CD4-positive, alpha-beta T cell (primary cell): Measurements from ENCODE around the gene NLGN1. TPM values are rescaled to one million over a fixed set of nuclear protein-coding genes. Genes with fewer than 3 reads are reported as not detected.

ENCODE experiments used
- ATAC-seq: fragments of 200-7000 bp; cut with Tn5 transposase; one replicate; pipeline ENCODE4 v1.10.0; 2022; ENCODE audit warnings: mild to moderate bottlenecking; ENCODE audit not compliant: poor library complexity
- CTCF ChIA-PET: fragments of 350-600 bp; sonication (Branson Sonifier 250); formaldehyde crosslinking; loops from one replicate; lab custom pipeline; 2021; ENCODE audit warnings: antibody characterized with exemption, inconsistent platforms; lab: Charles Lee
- POLR2A ChIA-PET: fragments of 350-600 bp; sonication (Branson Sonifier 250); formaldehyde crosslinking; loops from one replicate; lab custom pipeline; 2021; ENCODE audit warnings: antibody characterized with exemption, inconsistent platforms; lab: Charles Lee
- DNase-seq, 14 experiments: peaks; one replicate each; pipeline ENCODE4 v3.0.0-alpha.2; 2013 to 2020; ENCODE audit warnings: mixed read lengths in 2 of 14
- H3K27ac ChIP-seq, 2 donors: one replicate each; pipeline versions ENCODE4 v1.5.1 to v1.7.0; 2013; ENCODE audit warnings: low read length in 2 of 2, low read depth in 1 of 2, mild to moderate bottlenecking in 1 of 2
- H3K27me3 ChIP-seq, 2 experiments: 1 replicate in 1 of 2; 2 replicates in 1 of 2; pipeline versions ENCODE4 v1.6.1 to v1.7.0; 2013; ENCODE audit warnings: low read length in 2 of 2, control low read depth in 1 of 2, mild to moderate bottlenecking in 1 of 2, moderate library complexity in 1 of 2; ENCODE audit not compliant: insufficient read depth in 2 of 2, control insufficient read depth in 1 of 2
- H3K36me3 ChIP-seq: one replicate; pipeline ENCODE4 v1.6.1; 2013; ENCODE audit warnings: low read length, control low read depth; ENCODE audit not compliant: insufficient read depth
- H3K4me1 ChIP-seq: one replicate; pipeline ENCODE4 v1.6.1; 2013; ENCODE audit warnings: low read length, control low read depth; ENCODE audit not compliant: insufficient read depth
- H3K4me3 ChIP-seq: one replicate; pipeline ENCODE4 v1.5.1; 2013; ENCODE audit warnings: mild to moderate bottlenecking, low read length, moderate library complexity
- H3K9me3 ChIP-seq, 2 experiments: 1 replicate in 1 of 2; 2 replicates in 1 of 2; pipeline versions ENCODE4 v1.6.1 to v1.7.0; 2013; ENCODE audit warnings: low read length in 2 of 2, mild to moderate bottlenecking in 2 of 2, control low read depth in 1 of 2, moderate library complexity in 1 of 2; ENCODE audit not compliant: control insufficient read depth in 1 of 2, insufficient read depth in 1 of 2
- H3K27ac Mint-ChIP-seq: one replicate; pipeline ENCODE4 v1.8.0; 2020; ENCODE audit warnings: mixed read lengths
- H3K27me3 Mint-ChIP-seq: one replicate; pipeline ENCODE4 v1.8.0; 2021; ENCODE audit warnings: mixed read lengths
- H3K36me3 Mint-ChIP-seq: one replicate; pipeline ENCODE4 v1.8.0; 2021; ENCODE audit warnings: low read depth, mixed read lengths
- H3K4me1 Mint-ChIP-seq: one replicate; pipeline ENCODE4 v1.8.0; 2021; ENCODE audit warnings: low read depth, mixed read lengths
- H3K4me3 Mint-ChIP-seq: one replicate; pipeline ENCODE4 v1.8.0; 2020; ENCODE audit warnings: mild to moderate bottlenecking, mixed read lengths
- H3K9me3 Mint-ChIP-seq: one replicate; pipeline ENCODE4 v1.8.0; 2020; ENCODE audit warnings: mixed read lengths
- CTCF ChIP-seq: fragments of 200-600 bp; IDR thresholded peaks from one replicate; pipeline ENCODE4 v1.8.0; 2022; ENCODE audit warnings: antibody characterized with exemption, mild to moderate bottlenecking
- intact Hi-C, 2 experiments: fragments of 100-400 bp; cut with DNase I in 1 of 2; cut with micrococcal nuclease in 1 of 2; formaldehyde crosslinking; loops; one replicate each; pipeline versions ENCODE4 v1.15.1 to v1.9.0; 2023 to 2025; cut with DNase I, micrococcal nuclease
- total RNA-seq, 174 experiments: library from RNA in 2 of 174; stranded (reverse) in 2 of 174; gene quantifications; one replicate each; pipeline ENCODE4 v1.2.3 and lab custom pipeline; 2021 to 2026

Gene NLGN1
- total RNA-seq, 2 experiments from 2014 or later, result not detected

DNA sequence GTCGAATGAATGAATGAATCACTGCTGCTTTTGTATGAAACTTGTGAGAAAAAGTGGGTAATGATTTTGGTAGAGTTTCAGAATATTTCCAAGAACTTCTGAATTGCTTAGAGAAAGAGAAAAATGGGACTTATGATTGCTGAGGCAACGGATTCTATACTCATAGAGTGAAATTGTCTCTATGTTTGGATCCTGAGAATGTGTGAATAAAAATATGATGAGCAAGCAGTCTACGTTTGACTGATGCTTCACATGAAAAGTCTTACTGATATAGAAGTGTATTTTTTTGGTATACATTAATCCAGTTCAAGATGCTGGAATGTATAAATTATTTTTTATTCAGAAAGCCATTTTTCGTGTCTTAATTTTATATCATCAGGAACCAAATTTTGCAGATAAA, 441.1 kb downstream of the NLGN1 start:
- H3K4me3 Mint-ChIP-seq, result no peak overlapping the region
- ChIA-PET POLR2A (no interaction called here), CTCF (no interaction called here)
- Histone ChIP-seq H3K4me1 (no peaks in the 10 kb centered on the region), H3K27me3 (no peaks in the 10 kb centered on the region), H3K36me3 (no peaks in the 10 kb centered on the region), H3K4me3 (no peak overlapping the region), H3K9me3 (peaks cover 0 to 5% of the 10 kb centered on the region in 2 experiments), H3K27ac (no peak overlapping the region)
- TF ChIP-seq CTCF, result no peak
- H3K27me3 Mint-ChIP-seq, result no peaks in the 10 kb centered on the region
- no peaks in the 10 kb centered on the region for H3K36me3 Mint-ChIP-seq
- ATAC-seq (no peak), DNase-seq (no peak)
- H3K9me3 Mint-ChIP-seq, result peaks cover 9% of the 10 kb centered on the region
- H3K4me1 Mint-ChIP-seq, result no peaks in the 10 kb centered on the region
- intact Hi-C loops, result no loop called here
- no peak overlapping the region for H3K27ac Mint-ChIP-seq

DNA sequence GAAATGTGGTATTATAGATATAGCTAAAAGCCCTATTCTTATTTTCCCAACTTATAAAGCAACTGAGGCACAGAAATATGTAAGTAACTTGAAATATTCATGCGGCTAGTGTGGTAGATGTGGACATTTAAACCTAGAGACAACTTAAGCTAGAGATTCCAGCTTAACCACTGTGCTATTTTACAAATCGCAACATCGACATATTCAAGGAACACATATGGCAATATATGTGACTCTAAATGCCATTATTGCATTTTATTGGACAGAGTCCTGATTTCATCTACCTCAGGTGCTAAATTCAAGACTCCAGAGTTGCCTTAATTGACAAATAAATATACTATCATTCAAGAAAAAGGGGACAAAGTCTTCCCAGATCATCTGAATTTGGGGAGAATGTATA, 442.3 kb downstream of the NLGN1 start:
- Histone ChIP-seq H3K27me3 (no peaks in the 10 kb centered on the region), H3K36me3 (no peaks in the 10 kb centered on the region), H3K9me3 (peaks cover 0 to 5% of the 10 kb centered on the region in 2 experiments), H3K4me3 (no peak overlapping the region), H3K27ac (no peak overlapping the region), H3K4me1 (no peaks in the 10 kb centered on the region)
- intact Hi-C loops, result no loop called here
- no peak overlapping the region for H3K27ac Mint-ChIP-seq
- no peaks in the 10 kb centered on the region for H3K27me3 Mint-ChIP-seq
- H3K9me3 Mint-ChIP-seq, result peaks cover 6% of the 10 kb centered on the region
- H3K4me3 Mint-ChIP-seq, result no peak overlapping the region
- DNase-seq, result no peak
- TF ChIP-seq CTCF, result no peak
- H3K36me3 Mint-ChIP-seq, result no peaks in the 10 kb centered on the region
- CTCF ChIA-PET, result no interaction called here
- no peak for ATAC-seq
- H3K4me1 Mint-ChIP-seq, result no peaks in the 10 kb centered on the region
- POLR2A ChIA-PET, result no interaction called here

DNA sequence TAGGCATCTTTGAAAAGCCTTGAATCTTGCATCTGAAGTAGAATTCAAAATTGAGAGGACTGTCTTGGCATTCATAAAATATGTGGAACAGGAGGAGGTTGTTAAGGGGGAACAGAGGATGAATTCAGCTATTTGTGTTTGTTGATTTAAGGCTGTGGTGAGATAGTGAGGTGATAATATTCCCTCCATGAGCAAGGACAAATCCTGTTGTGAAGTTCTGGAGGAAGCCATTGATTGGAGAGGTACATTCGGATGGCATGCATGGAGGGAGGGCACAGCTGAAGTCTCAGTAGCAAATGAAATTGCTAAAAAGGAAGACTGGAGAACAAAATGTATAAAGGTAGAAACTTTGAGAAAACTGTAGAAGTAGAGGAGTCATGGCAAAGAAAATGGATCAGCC, 443.8 kb downstream of the NLGN1 start:
- CTCF ChIA-PET, result no interaction called here
- no peaks in the 10 kb centered on the region for H3K36me3 ChIP-seq
- DNase-seq (no peak), ATAC-seq (no peak)
- POLR2A ChIA-PET, result no interaction called here
- intact Hi-C loops, result no loop called here
- Mint-ChIP-seq H3K27me3 (no peaks in the 10 kb centered on the region), H3K36me3 (no peaks in the 10 kb centered on the region), H3K4me1 (no peaks in the 10 kb centered on the region), H3K27ac (no peak overlapping the region), H3K9me3 (peaks cover 6% of the 10 kb centered on the region), H3K4me3 (no peak overlapping the region)
- H3K27me3 ChIP-seq, result no peaks in the 10 kb centered on the region
- no peaks in the 10 kb centered on the region for H3K4me1 ChIP-seq
- H3K9me3 ChIP-seq, result peaks cover 0 to 5% of the 10 kb centered on the region in 2 experiments
- no peak overlapping the region for H3K27ac ChIP-seq
- no peak overlapping the region for H3K4me3 ChIP-seq
- TF ChIP-seq CTCF, result no peak
